GM18870 (cell line): ENCODE data around the gene GPANK1.
A peak's percentile ranks its signal among the peaks of the same experiment; 100 is the strongest.

Experiments used
- ATAC-seq: cut with Tn5 transposase; IDR thresholded peaks from one replicate; pipeline ENCODE4 v1.9.1; 2021; ENCODE audit warnings: moderate library complexity; ENCODE audit not compliant: unreplicated experiment

GPANK1 gene

GRCh38 chr6:31691564-31692108 lies 26.8 kb upstream of the GPANK1 start:
- no peak for ATAC-seq

- no peak for ATAC-seq
Observed at GRCh38 chr6:31691078-31691463, 26.3 kb upstream of the GPANK1 start.

- no peak for ATAC-seq
Observed at GRCh38 chr6:31690231-31691077, 25.7 kb upstream of the GPANK1 start.

GRCh38 chr6:31689249-31690110 lies 24.7 kb upstream of the GPANK1 start:
- no peak for ATAC-seq

GRCh38 chr6:31687860-31688693 lies 23.3 kb upstream of the GPANK1 start:
- no peak for ATAC-seq

- ATAC-seq = no peak
Observed at GRCh38 chr6:31687321-31687720, 22.5 kb upstream of the GPANK1 start.

GRCh38 chr6:31686483-31686882 lies 21.7 kb upstream of the GPANK1 start:
- ATAC-seq = no peak

- ATAC-seq = no peak
Observed at GRCh38 chr6:31683591-31683990, 18.8 kb upstream of the GPANK1 start.

- ATAC-seq = no peak
Observed at GRCh38 chr6:31681135-31681671, 16.4 kb upstream of the GPANK1 start.

- no peak for ATAC-seq
Observed at GRCh38 chr6:31680226-31681134, 15.7 kb upstream of the GPANK1 start, which contains the start of gene LY6G5C. LY6G5C (minus strand) TSS chr6:31681067; CDS start chr6:31680373, 694 bp downstream.

- ATAC-seq = no peak
Observed at GRCh38 chr6:31677955-31678354, 13.2 kb upstream of the GPANK1 start.

GRCh38 chr6:31676904-31677303 lies 12.1 kb upstream of the GPANK1 start:
- ATAC-seq = no peak

GRCh38 chr6:31676322-31676903 lies 11.6 kb upstream of the GPANK1 start:
- no peak for ATAC-seq

GRCh38 chr6:31669676-31670075 lies 4.9 kb upstream of the GPANK1 start, which contains the start of gene LY6G5B:
LY6G5B (plus strand) TSS chr6:31669976; CDS start chr6:31670951, 975 bp downstream.
- ATAC-seq = no peak

- no peak for ATAC-seq
Observed at GRCh38 chr6:31666337-31666965, 1.7 kb upstream of the GPANK1 start.

GRCh38 chr6:31665501-31666336 lies 922 bp upstream of the GPANK1 start, which contains the start of gene CSNK2B:
CSNK2B (plus strand) TSS chr6:31666080; CDS start chr6:31666832, 752 bp downstream.
- ATAC-seq = peak; percentile 81
